Liver (tissue), 9 donors: Measurements from ENCODE around the gene LCORL. TPM values are rescaled to one million over a fixed set of nuclear protein-coding genes. Genes with fewer than 3 reads are reported as not detected.

Source experiments
- DNase-seq: peaks from one replicate; pipeline ENCODE4 v3.0.0-alpha.2; 2017; ENCODE audit warnings: low spot score
- H3K27ac ChIP-seq, 2 donors: one replicate each; pipeline ENCODE4 v1.7.0; 2013; ENCODE audit warnings: inconsistent platforms in 2 of 2, low read length in 2 of 2, control low read depth in 1 of 2, low read depth in 1 of 2, mild to moderate bottlenecking in 1 of 2
- H3K27me3 ChIP-seq, 4 donors: one replicate each; pipeline versions ENCODE4 v1.6.1 to v1.7.0; 2013; ENCODE audit warnings: low read length in 3 of 4, inconsistent platforms in 1 of 4, mild to moderate bottlenecking in 1 of 4, moderate library complexity in 1 of 4; ENCODE audit not compliant: control insufficient read depth in 4 of 4, insufficient read depth in 4 of 4
- H3K36me3 ChIP-seq, 4 donors: one replicate each; pipeline versions ENCODE4 v1.6.1 to v1.7.0; 2013; ENCODE audit warnings: low read length in 3 of 4, mild to moderate bottlenecking in 3 of 4, low read depth in 1 of 4, moderate library complexity in 1 of 4; ENCODE audit not compliant: control insufficient read depth in 4 of 4, insufficient read depth in 3 of 4
- H3K4me1 ChIP-seq, 4 donors: one replicate each; pipeline versions ENCODE4 v1.6.1 to v1.7.0; 2013; ENCODE audit warnings: low read length in 3 of 4, mild to moderate bottlenecking in 3 of 4, moderate library complexity in 1 of 4; ENCODE audit not compliant: control insufficient read depth in 4 of 4, insufficient read depth in 4 of 4
- H3K4me3 ChIP-seq, 3 donors: one replicate each; pipeline versions ENCODE4 v1.6.1 to v1.7.0; 2013; ENCODE audit warnings: low read length in 3 of 3, control low read depth in 1 of 3, low read depth in 1 of 3, mild to moderate bottlenecking in 1 of 3
- H3K9ac ChIP-seq, 2 donors: one replicate each; pipeline ENCODE4 v1.7.0; 2013; ENCODE audit warnings: low read length in 2 of 2, mild to moderate bottlenecking in 2 of 2, moderate library complexity in 2 of 2, control low read depth in 1 of 2, low read depth in 1 of 2
- H3K9me3 ChIP-seq, 4 donors: one replicate each; pipeline versions ENCODE4 v1.6.1 to v1.7.0; 2013; ENCODE audit warnings: low read length in 3 of 4; ENCODE audit not compliant: control insufficient read depth in 4 of 4
- EGR1 ChIP-seq, 2 donors: IDR thresholded peaks; 2 replicates each; pipeline ENCODE4 v1.6.1; 2016 to 2018; ENCODE audit warnings: antibody characterized with exemption in 2 of 2, low read depth in 2 of 2
- FOXA1 ChIP-seq: IDR thresholded peaks from 2 replicates; pipeline ENCODE4 v1.6.1; 2016; ENCODE audit warnings: antibody characterized with exemption
- FOXA2 ChIP-seq: IDR thresholded peaks from 2 replicates; pipeline ENCODE4 v1.6.1; 2016; ENCODE audit warnings: antibody characterized with exemption
- GABPA ChIP-seq, 2 donors: IDR thresholded peaks in 1 of 2; conservative IDR thresholded peaks in 1 of 2; 2 replicates each; pipeline ENCODE4 v1.6.1; 2016; ENCODE audit warnings: antibody characterized with exemption in 2 of 2, mild to moderate bottlenecking in 1 of 2, moderate library complexity in 1 of 2
- HNF4G ChIP-seq: IDR thresholded peaks from 2 replicates; pipeline ENCODE4 v1.6.1; 2016; ENCODE audit warnings: antibody characterized with exemption
- JUND ChIP-seq, 2 donors: IDR thresholded peaks; 2 replicates each; pipeline ENCODE4 v1.6.1; 2016; ENCODE audit warnings: antibody characterized with exemption in 2 of 2
- MAX ChIP-seq: IDR thresholded peaks from 2 replicates; pipeline ENCODE4 v1.6.1; 2016; ENCODE audit warnings: antibody characterized with exemption
- NR2F2 ChIP-seq: IDR thresholded peaks from 2 replicates; pipeline ENCODE4 v1.6.1; 2016; ENCODE audit warnings: antibody characterized with exemption
- RAD21 ChIP-seq, 2 donors: IDR thresholded peaks; 2 replicates each; pipeline ENCODE4 v1.6.1; 2016; ENCODE audit warnings: antibody characterized with exemption in 2 of 2, mild to moderate bottlenecking in 2 of 2
- RXRA ChIP-seq, 2 donors: IDR thresholded peaks; 2 replicates each; pipeline ENCODE4 v1.6.1; 2017 to 2018; ENCODE audit warnings: antibody characterized with exemption in 2 of 2, mild to moderate bottlenecking in 1 of 2
- TAF1 ChIP-seq: conservative IDR thresholded peaks from 2 replicates; pipeline ENCODE4 v1.6.1; 2016; ENCODE audit warnings: antibody characterized with exemption, mild to moderate bottlenecking
- YY1 ChIP-seq: IDR thresholded peaks from 2 replicates; pipeline ENCODE4 v1.6.1; 2016; ENCODE audit warnings: antibody characterized with exemption, mild to moderate bottlenecking
- WGBS: extraction: QIAGEN DNeasy Blood & Tissue Kit; methylation state at CpG from one replicate; pipeline ENCODE4 v1.1.7; 2013; 5-methylcytosine and 5-hydroxymethylcytosine counted together
- polyA plus RNA-seq, 2 donors: library from polyadenylated mRNA; stranded (reverse) in 1 of 2; unstranded in 1 of 2; fragments of 200-250 nt in 1 of 2; fragments of >200 nt in 1 of 2; fragmentation: Nextera tagmentation in 1 of 2; extraction: Ambion mirVana in 1 of 2; gene quantifications; one replicate each; pipeline versions ENCODE4 v1.2.1 to v1.2.3, GENCODE V29; 2013 to 2015
- total RNA-seq, 2 donors: library from RNA; depleted of rRNA; stranded (reverse); fragments of >200 nt; gene quantifications; one replicate each; pipeline ENCODE4 v1.2.3, GENCODE V29; 2014
- TF ChIP-seq, protein P1 (sequence below): IDR thresholded peaks from 2 replicates; pipeline ENCODE4 v1.6.1; 2016; ENCODE audit warnings: antibody characterized with exemption, mild to moderate bottlenecking
- TF ChIP-seq, protein P2 (sequence below): IDR thresholded peaks from 2 replicates; pipeline ENCODE4 v1.6.1; 2016; ENCODE audit warnings: antibody characterized with exemption
- TF ChIP-seq, protein P3 (sequence below): IDR thresholded peaks from 2 replicates; pipeline ENCODE4 v1.6.1; 2016; ENCODE audit warnings: antibody characterized with exemption
- donor health status: healthy.
- donor health status: healthy.
- donor health status: healthy.
- donor health status: healthy.
- donor health status: healthy.

LCORL gene
- total and polyA plus RNA-seq, 4 donors = 2.1 to 12.0 (median 6.5) TPM

DNA sequence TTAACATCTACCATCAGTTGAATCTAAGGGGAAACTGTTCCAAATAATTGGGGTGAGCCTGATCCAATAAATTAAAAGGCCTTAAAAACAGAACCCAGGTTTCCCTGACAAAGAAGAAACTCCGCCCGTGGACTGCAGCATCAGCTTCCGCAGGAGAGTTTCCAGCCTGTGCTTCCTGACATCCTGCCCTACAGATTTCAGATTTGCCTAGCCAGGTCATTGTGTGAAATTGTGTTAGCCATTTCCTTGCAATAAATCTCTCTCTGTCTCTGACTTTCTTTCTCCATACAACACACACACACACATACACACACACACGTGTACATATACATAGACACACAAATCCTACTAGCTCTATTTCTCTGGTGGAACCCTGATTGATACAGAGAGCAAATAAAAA, 48.3 kb upstream of the LCORL start:
- 69% methylated on average over 4 of the region's 4 CpGs for WGBS
- no peaks in the 10 kb centered on the region for H3K36me3 ChIP-seq
- H3K9me3 ChIP-seq = no peaks in the 10 kb centered on the region
- no peaks in the 10 kb centered on the region for H3K4me1 ChIP-seq
- TF ChIP-seq MAX (no peak), HNF4G (no peak), NR2F2 (no peak), GABPA (IDR thresholded peaks at IDR 0.05 in 1 of 2, conservative IDR thresholded peaks at IDR 0.05 in 1 of 2) (no peak), RXRA (IDR thresholded peaks at IDR 0.05) (no peak), TAF1 (no peak), FOXA2 (no peak), FOXA1 (no peak), RAD21 (IDR thresholded peaks at IDR 0.05) (no peak), YY1 (no peak), EGR1 (IDR thresholded peaks at IDR 0.05; ENCODE audit: low read depth in 2 of 2) (no peak), JUND (IDR thresholded peaks at IDR 0.05) (no peak)
- TF ChIP-seq, protein P1, sequence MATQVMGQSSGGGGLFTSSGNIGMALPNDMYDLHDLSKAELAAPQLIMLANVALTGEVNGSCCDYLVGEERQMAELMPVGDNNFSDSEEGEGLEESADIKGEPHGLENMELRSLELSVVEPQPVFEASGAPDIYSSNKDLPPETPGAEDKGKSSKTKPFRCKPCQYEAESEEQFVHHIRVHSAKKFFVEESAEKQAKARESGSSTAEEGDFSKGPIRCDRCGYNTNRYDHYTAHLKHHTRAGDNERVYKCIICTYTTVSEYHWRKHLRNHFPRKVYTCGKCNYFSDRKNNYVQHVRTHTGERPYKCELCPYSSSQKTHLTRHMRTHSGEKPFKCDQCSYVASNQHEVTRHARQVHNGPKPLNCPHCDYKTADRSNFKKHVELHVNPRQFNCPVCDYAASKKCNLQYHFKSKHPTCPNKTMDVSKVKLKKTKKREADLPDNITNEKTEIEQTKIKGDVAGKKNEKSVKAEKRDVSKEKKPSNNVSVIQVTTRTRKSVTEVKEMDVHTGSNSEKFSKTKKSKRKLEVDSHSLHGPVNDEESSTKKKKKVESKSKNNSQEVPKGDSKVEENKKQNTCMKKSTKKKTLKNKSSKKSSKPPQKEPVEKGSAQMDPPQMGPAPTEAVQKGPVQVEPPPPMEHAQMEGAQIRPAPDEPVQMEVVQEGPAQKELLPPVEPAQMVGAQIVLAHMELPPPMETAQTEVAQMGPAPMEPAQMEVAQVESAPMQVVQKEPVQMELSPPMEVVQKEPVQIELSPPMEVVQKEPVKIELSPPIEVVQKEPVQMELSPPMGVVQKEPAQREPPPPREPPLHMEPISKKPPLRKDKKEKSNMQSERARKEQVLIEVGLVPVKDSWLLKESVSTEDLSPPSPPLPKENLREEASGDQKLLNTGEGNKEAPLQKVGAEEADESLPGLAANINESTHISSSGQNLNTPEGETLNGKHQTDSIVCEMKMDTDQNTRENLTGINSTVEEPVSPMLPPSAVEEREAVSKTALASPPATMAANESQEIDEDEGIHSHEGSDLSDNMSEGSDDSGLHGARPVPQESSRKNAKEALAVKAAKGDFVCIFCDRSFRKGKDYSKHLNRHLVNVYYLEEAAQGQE = no peak
- TF ChIP-seq, protein P2, sequence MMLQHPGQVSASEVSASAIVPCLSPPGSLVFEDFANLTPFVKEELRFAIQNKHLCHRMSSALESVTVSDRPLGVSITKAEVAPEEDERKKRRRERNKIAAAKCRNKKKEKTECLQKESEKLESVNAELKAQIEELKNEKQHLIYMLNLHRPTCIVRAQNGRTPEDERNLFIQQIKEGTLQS = no peak
- no peak for DNase-seq
- H3K4me3 ChIP-seq = no peak overlapping the region
- H3K27me3 ChIP-seq = peaks cover 0 to 5% (median 1%) of the 10 kb centered on the region in 4 donors
- no peak overlapping the region for H3K27ac ChIP-seq
- H3K9ac ChIP-seq = no peak overlapping the region

- Histone ChIP-seq H3K9me3 (peaks cover 0 to 4% (median 2%) of the 10 kb centered on the region in 4 donors), H3K4me3 (no peak overlapping the region), H3K9ac (no peak overlapping the region), H3K27me3 (peaks cover 0 to 5% (median 0%) of the 10 kb centered on the region in 4 donors), H3K36me3 (no peaks in the 10 kb centered on the region), H3K4me1 (no peaks in the 10 kb centered on the region), H3K27ac (no peak overlapping the region)
- TF ChIP-seq FOXA2 (no peak), FOXA1 (no peak), TAF1 (no peak)
- TF ChIP-seq, protein P3, sequence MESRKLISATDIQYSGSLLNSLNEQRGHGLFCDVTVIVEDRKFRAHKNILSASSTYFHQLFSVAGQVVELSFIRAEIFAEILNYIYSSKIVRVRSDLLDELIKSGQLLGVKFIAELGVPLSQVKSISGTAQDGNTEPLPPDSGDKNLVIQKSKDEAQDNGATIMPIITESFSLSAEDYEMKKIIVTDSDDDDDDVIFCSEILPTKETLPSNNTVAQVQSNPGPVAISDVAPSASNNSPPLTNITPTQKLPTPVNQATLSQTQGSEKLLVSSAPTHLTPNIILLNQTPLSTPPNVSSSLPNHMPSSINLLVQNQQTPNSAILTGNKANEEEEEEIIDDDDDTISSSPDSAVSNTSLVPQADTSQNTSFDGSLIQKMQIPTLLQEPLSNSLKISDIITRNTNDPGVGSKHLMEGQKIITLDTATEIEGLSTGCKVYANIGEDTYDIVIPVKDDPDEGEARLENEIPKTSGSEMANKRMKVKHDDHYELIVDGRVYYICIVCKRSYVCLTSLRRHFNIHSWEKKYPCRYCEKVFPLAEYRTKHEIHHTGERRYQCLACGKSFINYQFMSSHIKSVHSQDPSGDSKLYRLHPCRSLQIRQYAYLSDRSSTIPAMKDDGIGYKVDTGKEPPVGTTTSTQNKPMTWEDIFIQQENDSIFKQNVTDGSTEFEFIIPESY = no peak
- WGBS = 91% methylated on average over 2 of the region's 2 CpGs
- DNase-seq = no peak
Observed at GRCh38 chr4:18067031-18067430, 45.5 kb upstream of the LCORL start.
